Stimulated activated CD8-positive, alpha-beta memory T cell treated with anti-CD3 and anti-CD28 coated beads, Interleukin-15, amount 100 ng/mL, for 1 hour (primary cell): ENCODE results near the gene ARMC2.

Experiments
- DNase-seq: peaks from one replicate; pipeline ENCODE4 v3.0.0-alpha.2; 2020; ENCODE audit warnings: low read depth

Gene ARMC2

DNA sequence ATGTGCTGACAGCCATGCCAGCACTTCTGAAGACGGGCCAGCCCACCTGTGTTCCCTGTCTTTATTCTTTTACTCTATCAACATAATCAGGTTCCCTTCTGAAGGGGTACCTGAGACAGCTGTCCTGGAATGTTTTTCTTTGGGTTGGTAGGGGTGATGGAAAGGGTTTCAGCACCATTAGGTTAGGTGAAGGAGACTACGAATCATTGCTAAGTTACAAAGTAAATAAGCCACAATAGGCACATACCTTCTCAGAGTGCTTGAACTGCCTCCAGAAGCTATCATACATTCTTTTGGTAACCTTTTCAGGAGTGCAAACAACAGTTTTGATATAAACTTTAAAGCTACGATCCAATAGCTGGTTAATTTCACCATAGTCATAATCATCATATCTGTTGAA, 140.1 kb downstream of the ARMC2 start:
- DNase-seq: no peak

- DNase-seq: no peak
Observed at GRCh38 chr6:108988765-108989164, 140.5 kb downstream of the ARMC2 start.

DNA sequence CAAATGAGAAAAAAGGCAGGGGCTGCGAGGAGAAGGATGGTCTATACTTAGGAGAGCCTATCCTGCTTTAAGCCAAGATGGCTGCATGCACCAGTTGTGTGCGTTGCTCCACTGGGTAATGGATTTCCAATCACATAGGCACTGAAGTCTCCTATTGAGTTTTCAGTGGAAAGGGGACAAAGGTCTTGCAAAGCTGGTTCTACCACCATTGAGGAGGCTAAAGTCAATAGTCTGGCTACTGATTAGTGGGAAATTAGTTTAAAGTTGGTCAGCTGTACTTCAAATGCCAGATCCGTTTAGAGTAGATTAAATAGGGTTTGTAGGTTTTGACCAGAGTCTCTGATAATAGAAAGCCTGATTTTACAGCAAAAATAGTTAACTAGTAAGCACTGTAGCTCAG, 141.5 kb downstream of the ARMC2 start:
- no peak for DNase-seq

DNA sequence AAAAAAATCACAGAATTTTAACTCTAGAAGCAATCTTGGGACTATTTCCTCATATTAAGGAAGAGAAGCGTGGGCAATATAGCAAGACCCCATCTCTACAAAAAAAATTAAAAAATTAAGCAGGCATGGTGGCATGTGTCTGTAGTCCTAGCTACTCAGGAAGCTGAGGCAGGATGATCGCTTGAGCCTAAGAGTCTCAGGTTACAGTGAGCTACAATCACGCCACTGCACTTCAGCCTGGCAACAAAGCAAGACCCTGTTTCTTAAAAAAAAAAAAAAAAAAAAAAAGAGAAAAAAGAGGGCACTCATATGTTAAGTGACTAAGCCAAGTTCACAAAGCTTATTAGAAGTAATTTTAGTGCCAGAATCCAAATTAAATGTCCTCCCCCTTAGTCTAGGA, 145.7 kb downstream of the ARMC2 start:
- no peak for DNase-seq

GRCh38 chr6:108995296-108995695, 147.1 kb downstream of the ARMC2 start:
- no peak for DNase-seq

DNA sequence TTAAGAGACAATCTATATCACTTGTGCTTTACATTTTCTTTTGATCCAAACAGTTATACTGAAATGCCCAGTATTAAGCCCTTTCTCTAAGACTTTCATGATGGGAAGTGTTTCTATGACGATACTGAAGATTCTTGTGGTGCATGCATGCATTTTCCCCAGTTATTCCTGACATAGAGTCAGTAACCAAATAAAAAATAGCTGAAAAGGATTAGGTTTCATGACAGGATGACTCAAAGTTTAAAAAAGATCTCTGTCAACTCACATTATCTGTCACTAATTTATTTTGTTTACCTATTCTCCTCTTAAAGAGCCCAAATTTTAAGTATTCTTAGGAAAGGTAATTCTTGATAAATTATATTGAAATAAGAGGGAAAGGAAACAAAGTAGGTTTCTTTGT, 148.0 kb downstream of the ARMC2 start:
- no peak for DNase-seq

DNA sequence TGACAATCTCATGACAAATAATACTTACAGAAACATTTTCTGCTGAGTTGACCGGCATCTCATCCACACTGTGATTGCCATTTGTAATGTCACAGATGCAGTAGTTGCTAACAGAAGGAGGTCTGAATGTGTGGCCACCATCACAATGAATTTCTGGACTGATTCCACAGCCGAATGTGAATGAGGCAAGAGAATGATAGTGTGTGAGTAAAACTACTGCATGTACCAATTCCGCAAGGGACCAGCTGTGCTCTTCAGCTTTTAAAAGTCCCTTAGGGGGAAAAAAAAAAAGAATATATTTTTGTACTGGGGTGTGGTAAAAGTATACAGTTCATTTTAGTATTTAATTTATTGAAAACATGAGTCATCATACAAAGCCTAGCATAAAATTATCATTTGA, 150.3 kb downstream of the ARMC2 start:
- no peak for DNase-seq

- DNase-seq: no peak
Observed at GRCh38 chr6:108999428-108999827, 151.2 kb downstream of the ARMC2 start.

GRCh38 chr6:109000289-109000688, 152.1 kb downstream of the ARMC2 start:
- no peak for DNase-seq

- no peak for DNase-seq
Observed at GRCh38 chr6:109001291-109001894, 153.2 kb downstream of the ARMC2 start.

DNA sequence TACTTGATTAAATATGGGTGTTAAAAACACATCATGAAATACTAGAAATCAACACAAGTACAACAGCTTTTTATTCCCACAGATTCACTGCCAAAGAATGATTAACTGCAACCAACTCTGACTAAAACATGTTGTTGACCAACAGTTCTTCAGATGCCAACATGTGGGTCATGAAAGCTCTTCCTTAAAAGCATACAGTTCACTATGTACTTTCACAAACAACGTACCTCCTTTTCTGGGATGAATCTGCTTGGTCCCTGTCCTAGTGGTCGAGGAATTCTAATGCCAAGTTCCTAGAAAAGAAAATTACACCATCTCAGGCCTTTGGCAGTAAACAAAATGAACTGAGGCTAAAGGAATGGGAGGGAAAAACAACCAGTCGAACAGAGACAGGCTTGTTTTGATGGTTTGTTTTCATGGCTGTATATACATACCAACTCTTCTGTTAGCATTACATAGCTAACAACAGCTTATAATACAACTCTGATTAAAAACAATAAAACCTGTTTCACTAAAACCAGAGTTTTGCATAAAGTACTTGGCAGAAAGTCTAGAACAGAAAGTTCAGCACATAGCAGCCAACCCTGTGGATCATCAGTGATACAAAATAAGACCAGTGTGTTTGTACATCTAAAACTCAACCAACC, 154.0 kb downstream of the ARMC2 start:
- no peak for DNase-seq

DNA sequence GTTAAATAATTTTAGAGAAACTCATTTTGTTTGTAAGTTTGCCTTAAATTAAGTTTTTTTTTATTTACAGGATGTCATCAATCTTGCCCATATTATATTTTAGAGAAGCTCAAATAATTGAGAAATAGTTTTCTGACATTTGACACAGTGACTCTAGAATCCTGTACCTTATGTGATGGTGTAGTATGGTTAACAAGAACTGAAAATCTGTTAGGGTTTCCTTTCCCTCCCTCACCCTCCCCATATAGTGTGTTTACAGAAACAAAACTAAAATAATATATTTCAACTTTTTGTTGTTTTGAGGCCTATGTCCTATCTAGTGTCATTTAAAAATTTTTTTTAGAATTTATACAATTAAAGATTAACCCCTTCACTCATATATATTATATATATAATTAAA, 154.7 kb downstream of the ARMC2 start:
- no peak for DNase-seq

DNA sequence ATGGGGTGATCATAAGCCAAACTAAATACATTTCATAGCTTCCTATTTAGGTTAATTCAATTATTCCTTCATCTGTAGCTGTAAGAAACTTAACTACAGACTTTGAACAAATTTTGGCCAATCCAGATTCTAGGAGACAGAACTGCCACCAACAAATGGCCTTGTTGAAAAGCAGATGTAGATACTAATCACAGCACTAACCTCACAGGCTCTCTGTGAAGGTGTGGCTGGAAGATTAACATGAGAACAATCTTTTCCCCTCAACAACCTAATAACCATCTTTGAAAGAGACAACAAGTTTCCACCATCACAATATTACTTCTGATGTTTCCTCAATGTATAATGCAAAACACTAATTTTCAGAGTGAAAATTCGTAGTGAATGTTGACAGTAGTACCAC, 158.6 kb downstream of the ARMC2 start:
- no peak for DNase-seq

- no peak for DNase-seq
Observed at GRCh38 chr6:109007521-109007920, 159.3 kb downstream of the ARMC2 start.

DNA sequence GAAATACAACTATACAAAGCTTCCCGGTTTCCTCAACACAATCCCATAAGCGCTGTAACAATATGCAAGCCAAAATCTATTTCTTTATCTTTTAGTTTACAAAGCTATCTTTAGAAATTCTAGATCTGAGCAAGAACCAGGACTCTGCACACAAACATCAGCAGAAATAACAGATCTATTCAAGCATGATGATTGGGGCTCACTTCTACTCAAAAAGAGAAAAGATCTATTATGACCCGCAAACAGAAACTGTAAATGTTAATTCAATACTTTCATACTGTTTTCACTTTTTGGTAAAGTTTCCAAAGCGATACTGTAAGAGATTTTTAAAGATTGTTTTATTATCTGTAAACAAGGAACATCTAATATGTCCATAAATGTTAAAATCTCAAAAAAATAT, 159.8 kb downstream of the ARMC2 start:
- DNase-seq: no peak

GRCh38 chr6:109008537-109009235, 160.5 kb downstream of the ARMC2 start:
- no peak for DNase-seq

GRCh38 chr6:109009236-109009961, 161.2 kb downstream of the ARMC2 start:
- DNase-seq: peak; percentile 82

- no peak for DNase-seq
Observed at GRCh38 chr6:109009962-109010704, 161.9 kb downstream of the ARMC2 start.

- no peak for DNase-seq
Observed at GRCh38 chr6:109010705-109011102, 162.5 kb downstream of the ARMC2 start.

DNA sequence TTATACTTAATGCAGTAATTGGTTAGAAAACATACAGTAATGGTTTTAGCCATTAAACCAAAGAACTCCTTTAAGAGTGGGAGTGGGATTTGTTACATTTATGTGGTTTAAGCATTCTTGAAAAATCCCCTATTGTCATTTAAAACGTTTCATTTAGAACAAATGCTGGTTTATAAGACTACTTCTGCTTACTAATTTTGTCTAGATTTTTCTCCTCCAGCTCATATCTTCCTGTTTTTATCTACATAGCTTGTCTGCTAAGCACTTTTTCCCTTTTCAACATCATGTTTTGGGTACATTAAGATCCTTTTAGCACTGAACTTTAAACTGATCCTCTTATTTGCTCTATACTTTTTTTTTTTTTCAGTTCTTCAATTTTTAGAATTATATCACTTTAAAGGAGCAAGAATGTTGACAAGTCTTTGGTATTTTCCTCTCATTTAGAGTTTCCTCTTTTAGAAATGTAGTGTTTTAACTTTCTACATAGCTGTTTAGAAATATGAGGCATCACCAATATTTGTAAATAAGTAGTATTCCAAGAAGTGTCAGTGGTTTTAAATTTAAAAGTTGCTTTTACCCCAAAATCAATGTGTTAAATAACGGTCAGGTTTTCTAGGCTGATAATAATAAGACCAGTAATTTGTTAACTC, 165.6 kb downstream of the ARMC2 start:
- DNase-seq: no peak

DNA sequence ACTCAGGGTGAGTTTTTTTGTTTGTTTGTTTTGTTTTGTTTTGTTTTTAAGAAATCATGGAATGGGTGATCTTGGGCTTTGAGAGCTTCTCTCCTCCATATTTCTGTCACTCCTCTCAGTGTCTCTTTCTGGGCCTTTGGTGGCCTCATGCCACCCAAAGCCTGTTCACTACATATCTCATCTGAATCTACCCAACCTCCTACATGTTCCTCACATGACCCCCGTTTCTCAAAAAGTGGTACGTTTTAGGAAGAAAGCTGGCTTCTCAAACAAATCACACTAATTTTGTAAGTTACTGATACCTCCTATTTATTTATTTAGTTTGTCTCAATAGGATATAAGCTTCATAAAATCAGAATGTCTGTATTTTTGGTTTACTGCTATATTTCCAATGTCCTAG, 166.4 kb downstream of the ARMC2 start:
- DNase-seq: no peak

- no peak for DNase-seq
Observed at GRCh38 chr6:109015176-109015575, 167.0 kb downstream of the ARMC2 start.
